ENCODE measurements around the gene GRM7.

Gene GRM7

DNA sequence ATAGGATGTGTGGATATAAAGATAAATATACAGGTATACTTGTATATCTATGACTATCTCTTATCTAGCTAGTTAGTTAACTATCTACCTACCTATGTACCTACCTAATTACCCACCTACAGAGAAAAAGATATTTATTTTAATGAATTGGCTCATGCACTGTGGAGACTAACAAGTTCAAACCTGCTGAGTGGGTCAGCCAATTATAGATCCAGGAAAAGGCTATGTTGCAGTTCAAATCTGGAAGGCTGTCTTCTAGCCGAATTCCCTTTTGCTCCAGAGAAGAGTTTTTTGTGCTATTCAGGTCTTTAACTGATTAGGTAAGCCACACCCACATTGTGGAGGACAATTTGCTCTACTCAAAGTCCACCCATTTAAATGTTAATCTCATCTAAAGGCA is 335.0 kb downstream of the GRM7 start:
- no peak overlapping the region for H3K27ac ChIP-seq (replicated peaks)
- TF ChIP-seq, protein P1, sequence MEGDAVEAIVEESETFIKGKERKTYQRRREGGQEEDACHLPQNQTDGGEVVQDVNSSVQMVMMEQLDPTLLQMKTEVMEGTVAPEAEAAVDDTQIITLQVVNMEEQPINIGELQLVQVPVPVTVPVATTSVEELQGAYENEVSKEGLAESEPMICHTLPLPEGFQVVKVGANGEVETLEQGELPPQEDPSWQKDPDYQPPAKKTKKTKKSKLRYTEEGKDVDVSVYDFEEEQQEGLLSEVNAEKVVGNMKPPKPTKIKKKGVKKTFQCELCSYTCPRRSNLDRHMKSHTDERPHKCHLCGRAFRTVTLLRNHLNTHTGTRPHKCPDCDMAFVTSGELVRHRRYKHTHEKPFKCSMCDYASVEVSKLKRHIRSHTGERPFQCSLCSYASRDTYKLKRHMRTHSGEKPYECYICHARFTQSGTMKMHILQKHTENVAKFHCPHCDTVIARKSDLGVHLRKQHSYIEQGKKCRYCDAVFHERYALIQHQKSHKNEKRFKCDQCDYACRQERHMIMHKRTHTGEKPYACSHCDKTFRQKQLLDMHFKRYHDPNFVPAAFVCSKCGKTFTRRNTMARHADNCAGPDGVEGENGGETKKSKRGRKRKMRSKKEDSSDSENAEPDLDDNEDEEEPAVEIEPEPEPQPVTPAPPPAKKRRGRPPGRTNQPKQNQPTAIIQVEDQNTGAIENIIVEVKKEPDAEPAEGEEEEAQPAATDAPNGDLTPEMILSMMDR (IDR thresholded peaks at IDR 0.05; ENCODE audit: insufficient read depth, low read length) = no peak
- no peak for TF ChIP-seq POLR2AphosphoS5 (IDR thresholded peaks at IDR 0.05; ENCODE audit: low read depth)

GRCh38 chr3:7201784-7202183 is 340.9 kb downstream of the GRM7 start:
- no peak overlapping the region for H3K27ac ChIP-seq (replicated peaks)
- H3K4me3 ChIP-seq (replicated peaks; ENCODE audit: insufficient read depth, low read length) = no peak overlapping the region
- no peaks in the 10 kb centered on the region for H3K27me3 ChIP-seq (ENCODE audit: insufficient read depth, poor library complexity, severe bottlenecking)
- DNase-seq (ENCODE audit: low read depth in 1 of 2, low spot score in 1 of 2) = no peak
- TF ChIP-seq, protein P1 (IDR thresholded peaks at IDR 0.05; ENCODE audit: insufficient read depth, low read length) = no peak
- no peak for TF ChIP-seq SPI1 (IDR thresholded peaks at IDR 0.05; ENCODE audit: borderline replicate concordance, low read depth)
- TF ChIP-seq GABPA (IDR thresholded peaks at IDR 0.05; ENCODE audit: low read depth) = no peak
- TF ChIP-seq, protein P2, sequence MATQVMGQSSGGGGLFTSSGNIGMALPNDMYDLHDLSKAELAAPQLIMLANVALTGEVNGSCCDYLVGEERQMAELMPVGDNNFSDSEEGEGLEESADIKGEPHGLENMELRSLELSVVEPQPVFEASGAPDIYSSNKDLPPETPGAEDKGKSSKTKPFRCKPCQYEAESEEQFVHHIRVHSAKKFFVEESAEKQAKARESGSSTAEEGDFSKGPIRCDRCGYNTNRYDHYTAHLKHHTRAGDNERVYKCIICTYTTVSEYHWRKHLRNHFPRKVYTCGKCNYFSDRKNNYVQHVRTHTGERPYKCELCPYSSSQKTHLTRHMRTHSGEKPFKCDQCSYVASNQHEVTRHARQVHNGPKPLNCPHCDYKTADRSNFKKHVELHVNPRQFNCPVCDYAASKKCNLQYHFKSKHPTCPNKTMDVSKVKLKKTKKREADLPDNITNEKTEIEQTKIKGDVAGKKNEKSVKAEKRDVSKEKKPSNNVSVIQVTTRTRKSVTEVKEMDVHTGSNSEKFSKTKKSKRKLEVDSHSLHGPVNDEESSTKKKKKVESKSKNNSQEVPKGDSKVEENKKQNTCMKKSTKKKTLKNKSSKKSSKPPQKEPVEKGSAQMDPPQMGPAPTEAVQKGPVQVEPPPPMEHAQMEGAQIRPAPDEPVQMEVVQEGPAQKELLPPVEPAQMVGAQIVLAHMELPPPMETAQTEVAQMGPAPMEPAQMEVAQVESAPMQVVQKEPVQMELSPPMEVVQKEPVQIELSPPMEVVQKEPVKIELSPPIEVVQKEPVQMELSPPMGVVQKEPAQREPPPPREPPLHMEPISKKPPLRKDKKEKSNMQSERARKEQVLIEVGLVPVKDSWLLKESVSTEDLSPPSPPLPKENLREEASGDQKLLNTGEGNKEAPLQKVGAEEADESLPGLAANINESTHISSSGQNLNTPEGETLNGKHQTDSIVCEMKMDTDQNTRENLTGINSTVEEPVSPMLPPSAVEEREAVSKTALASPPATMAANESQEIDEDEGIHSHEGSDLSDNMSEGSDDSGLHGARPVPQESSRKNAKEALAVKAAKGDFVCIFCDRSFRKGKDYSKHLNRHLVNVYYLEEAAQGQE (IDR thresholded peaks at IDR 0.05; ENCODE audit: insufficient replicate concordance, low read depth) = no peak
- no peak for TF ChIP-seq POLR2AphosphoS5 (IDR thresholded peaks at IDR 0.05; ENCODE audit: low read depth)

More for the DNA sequence above, 335.0 kb downstream of the GRM7 start:
- H3K4me3 ChIP-seq (replicated peaks; ENCODE audit: insufficient read depth, low read length) = no peak overlapping the region
- no peak for DNase-seq (ENCODE audit: low read depth in 1 of 2, low spot score in 1 of 2)
- no peaks in the 10 kb centered on the region for H3K27me3 ChIP-seq (ENCODE audit: insufficient read depth, poor library complexity, severe bottlenecking)

- H3K27me3 ChIP-seq (ENCODE audit: insufficient read depth, poor library complexity, severe bottlenecking) = no peaks in the 10 kb centered on the region
- TF ChIP-seq, protein P2 (IDR thresholded peaks at IDR 0.05; ENCODE audit: insufficient replicate concordance, low read depth) = no peak
- TF ChIP-seq GABPA (IDR thresholded peaks at IDR 0.05; ENCODE audit: low read depth) = no peak
- TF ChIP-seq, protein P1 (IDR thresholded peaks at IDR 0.05; ENCODE audit: insufficient read depth, low read length) = no peak
- TF ChIP-seq SPI1 (IDR thresholded peaks at IDR 0.05; ENCODE audit: borderline replicate concordance, low read depth) = no peak
- TF ChIP-seq POLR2AphosphoS5 (IDR thresholded peaks at IDR 0.05; ENCODE audit: low read depth) = no peak
- DNase-seq (ENCODE audit: low read depth in 1 of 2, low spot score in 1 of 2) = no peak
- no peak overlapping the region for H3K4me3 ChIP-seq (replicated peaks; ENCODE audit: insufficient read depth, low read length)
- no peak overlapping the region for H3K27ac ChIP-seq (replicated peaks)
These were observed 343.3 kb downstream of the GRM7 start for GRCh38 chr3:7203969-7204847.

DNA sequence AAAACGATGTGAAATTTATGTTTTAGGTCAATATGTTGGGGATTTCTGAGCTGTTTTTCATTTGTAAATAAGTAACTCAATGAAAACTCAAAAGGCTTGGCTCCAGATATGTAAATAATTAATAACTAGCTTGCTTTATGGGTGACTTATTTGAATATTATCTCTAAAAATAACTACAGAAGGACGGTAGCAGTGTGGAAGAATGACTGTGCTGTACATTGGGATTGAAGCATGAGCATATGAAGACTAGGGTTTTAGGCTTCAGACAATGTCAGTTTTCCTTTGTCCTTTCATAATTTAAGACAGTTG is 343.9 kb downstream of the GRM7 start:
- no peak for DNase-seq (ENCODE audit: low read depth in 1 of 2, low spot score in 1 of 2)
- no peak for TF ChIP-seq POLR2AphosphoS5 (IDR thresholded peaks at IDR 0.05; ENCODE audit: low read depth)
- TF ChIP-seq, protein P1 (IDR thresholded peaks at IDR 0.05; ENCODE audit: insufficient read depth, low read length) = no peak
- no peak for TF ChIP-seq SPI1 (IDR thresholded peaks at IDR 0.05; ENCODE audit: borderline replicate concordance, low read depth)
- TF ChIP-seq, protein P2 (IDR thresholded peaks at IDR 0.05; ENCODE audit: insufficient replicate concordance, low read depth) = no peak
- no peak for TF ChIP-seq GABPA (IDR thresholded peaks at IDR 0.05; ENCODE audit: low read depth)

More for the DNA sequence above, 343.9 kb downstream of the GRM7 start:
- Histone ChIP-seq H3K27ac (replicated peaks) (no peak overlapping the region), H3K27me3 (ENCODE audit: insufficient read depth, poor library complexity, severe bottlenecking) (no peaks in the 10 kb centered on the region), H3K4me3 (replicated peaks; ENCODE audit: insufficient read depth, low read length) (no peak overlapping the region)

All from HL-60 (cell line).